ENCODE measurements around the gene PLEKHA1.

The PLEKHA1 gene

GRCh38 chr10:122426829-122427228 is 52.3 kb downstream of the PLEKHA1 start:
- DNase-seq, result no peak

- no peak for DNase-seq
These were observed 52.8 kb downstream of the PLEKHA1 start for GRCh38 chr10:122427280-122427679.

GRCh38 chr10:122435212-122435827 is 60.8 kb downstream of the PLEKHA1 start:
- peak; percentile 23 for DNase-seq

- no peak for DNase-seq
These were observed 67.5 kb downstream of the PLEKHA1 start for GRCh38 chr10:122441961-122442360.

- DNase-seq, result no peak
These were observed 71.0 kb downstream of the PLEKHA1 start for GRCh38 chr10:122445469-122445868.

- no peak for DNase-seq
These were observed 71.4 kb downstream of the PLEKHA1 start for GRCh38 chr10:122445904-122446303.

GRCh38 chr10:122446668-122447423 is 72.3 kb downstream of the PLEKHA1 start:
- DNase-seq, result no peak

GRCh38 chr10:122448600-122448999 is 74.1 kb downstream of the PLEKHA1 start:
- no peak for DNase-seq

GRCh38 chr10:122449153-122449552 is 74.6 kb downstream of the PLEKHA1 start:
- no peak for DNase-seq

GRCh38 chr10:122450353-122450990 is 76.0 kb downstream of the PLEKHA1 start:
- DNase-seq, result no peak

GRCh38 chr10:122454071-122454470 is 79.6 kb downstream of the PLEKHA1 start:
- no peak for DNase-seq

- no peak for DNase-seq
These were observed 80.1 kb downstream of the PLEKHA1 start, which contains the start of gene ARMS2 for GRCh38 chr10:122454603-122455080. TSS of gene ARMS2 (plus strand) at chr10:122454653. CDS start at chr10:122454728, 75 bp downstream.

GRCh38 chr10:122455376-122456079 is 81.0 kb downstream of the PLEKHA1 start:
- DNase-seq, result no peak

GRCh38 chr10:122457934-122458333 is 83.4 kb downstream of the PLEKHA1 start:
- no peak for DNase-seq

GRCh38 chr10:122458693-122459092 is 84.2 kb downstream of the PLEKHA1 start:
- no peak for DNase-seq

GRCh38 chr10:122459561-122460273 is 85.2 kb downstream of the PLEKHA1 start:
- DNase-seq, result no peak

- DNase-seq, result no peak
These were observed 86.4 kb downstream of the PLEKHA1 start for GRCh38 chr10:122460891-122461293.

GRCh38 chr10:122461367-122461728 is 86.8 kb downstream of the PLEKHA1 start, which contains the start of gene HTRA1:
TSS of gene HTRA1 (plus strand) at chr10:122461553. CDS start at chr10:122461653, 100 bp downstream.
- no peak for DNase-seq

GRCh38 chr10:122461729-122462532 is 87.4 kb downstream of the PLEKHA1 start:
- no peak for DNase-seq

- no peak for DNase-seq
These were observed 88.3 kb downstream of the PLEKHA1 start for GRCh38 chr10:122462533-122463465.

Measured in NCI-H748 treated with DMSO at 0.1 percent for 48 hours (cell line).